Keratinocyte (primary cell): ENCODE data around the gene ANGPTL2.

ENCODE experiments used
- EZH2 ChIP-seq: IDR thresholded peaks from one replicate; pipeline ENCODE4 v1.6.1; 2012; ENCODE audit warnings: inconsistent platforms, mild to moderate bottlenecking, low read length, moderate library complexity
- TF ChIP-seq, protein P1 (sequence below), 3 experiments: IDR thresholded peaks in 1 of 3; conservative IDR thresholded peaks in 1 of 3; optimal IDR thresholded peaks in 1 of 3; 2 replicates in 2 of 3; 3 replicates in 1 of 3; pipeline versions ENCODE3 to v1.5.1; 2011; ENCODE audit warnings: low read length in 3 of 3, mild to moderate bottlenecking in 3 of 3, moderate library complexity in 2 of 3, control low read depth in 1 of 3, inconsistent platforms in 1 of 3; ENCODE audit not compliant: insufficient read depth in 2 of 3; ENCODE audit errors: extremely low read depth in 1 of 3

- TF ChIP-seq, protein P1, sequence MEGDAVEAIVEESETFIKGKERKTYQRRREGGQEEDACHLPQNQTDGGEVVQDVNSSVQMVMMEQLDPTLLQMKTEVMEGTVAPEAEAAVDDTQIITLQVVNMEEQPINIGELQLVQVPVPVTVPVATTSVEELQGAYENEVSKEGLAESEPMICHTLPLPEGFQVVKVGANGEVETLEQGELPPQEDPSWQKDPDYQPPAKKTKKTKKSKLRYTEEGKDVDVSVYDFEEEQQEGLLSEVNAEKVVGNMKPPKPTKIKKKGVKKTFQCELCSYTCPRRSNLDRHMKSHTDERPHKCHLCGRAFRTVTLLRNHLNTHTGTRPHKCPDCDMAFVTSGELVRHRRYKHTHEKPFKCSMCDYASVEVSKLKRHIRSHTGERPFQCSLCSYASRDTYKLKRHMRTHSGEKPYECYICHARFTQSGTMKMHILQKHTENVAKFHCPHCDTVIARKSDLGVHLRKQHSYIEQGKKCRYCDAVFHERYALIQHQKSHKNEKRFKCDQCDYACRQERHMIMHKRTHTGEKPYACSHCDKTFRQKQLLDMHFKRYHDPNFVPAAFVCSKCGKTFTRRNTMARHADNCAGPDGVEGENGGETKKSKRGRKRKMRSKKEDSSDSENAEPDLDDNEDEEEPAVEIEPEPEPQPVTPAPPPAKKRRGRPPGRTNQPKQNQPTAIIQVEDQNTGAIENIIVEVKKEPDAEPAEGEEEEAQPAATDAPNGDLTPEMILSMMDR (optimal IDR thresholded peaks at IDR 0.05 in 1 of 3, IDR thresholded peaks at IDR 0.05 in 1 of 3, conservative IDR thresholded peaks at IDR 0.05 in 1 of 3; ENCODE audit: extremely low read depth in 1 of 3, insufficient read depth in 2 of 3, low read length in 3 of 3), result no peak
- TF ChIP-seq EZH2, result no peak
Measured at GRCh38 chr9:127049581-127049980, 72.9 kb downstream of the ANGPTL2 start.
